Measurements from ENCODE around the gene SULT6B1.

Gene SULT6B1

DNA sequence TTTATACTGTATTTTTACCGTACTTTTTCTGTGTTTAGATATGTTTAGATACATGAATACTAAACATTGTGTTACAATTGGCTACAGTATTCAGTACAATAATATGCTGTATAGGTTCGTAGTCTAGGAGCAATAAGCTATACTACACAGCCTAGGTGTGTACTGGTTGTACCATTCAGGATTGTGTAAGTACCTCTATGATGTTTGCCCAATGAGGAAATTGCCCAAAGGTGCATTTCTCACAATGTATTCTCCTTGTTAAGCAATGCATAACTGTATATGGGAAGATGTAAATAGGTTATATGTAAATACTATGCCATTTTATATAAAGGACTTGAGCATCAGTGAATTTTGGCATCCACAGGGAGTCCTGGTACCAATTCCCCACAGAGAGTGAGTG lies 42.4 kb downstream of the SULT6B1 start:
- DNase-seq, result no peak

DNA sequence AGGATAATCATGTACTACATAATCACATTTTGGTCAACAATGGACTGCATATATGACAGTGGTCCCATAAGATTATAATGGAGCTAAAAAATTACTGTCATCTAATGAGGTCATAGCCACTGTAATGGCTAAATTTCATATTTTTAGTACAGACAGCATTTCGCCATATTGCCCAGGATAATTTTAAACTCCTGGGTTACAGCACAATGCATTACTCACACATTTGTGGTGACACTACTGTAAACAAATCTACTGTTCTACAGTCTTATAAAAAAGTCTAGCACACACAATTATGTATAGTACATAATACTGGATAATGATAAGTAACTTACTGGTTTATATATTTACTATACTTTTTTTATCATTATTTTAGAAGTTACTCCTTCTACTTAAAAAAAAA lies 44.5 kb downstream of the SULT6B1 start:
- peak; percentile 87 for DNase-seq

DNA sequence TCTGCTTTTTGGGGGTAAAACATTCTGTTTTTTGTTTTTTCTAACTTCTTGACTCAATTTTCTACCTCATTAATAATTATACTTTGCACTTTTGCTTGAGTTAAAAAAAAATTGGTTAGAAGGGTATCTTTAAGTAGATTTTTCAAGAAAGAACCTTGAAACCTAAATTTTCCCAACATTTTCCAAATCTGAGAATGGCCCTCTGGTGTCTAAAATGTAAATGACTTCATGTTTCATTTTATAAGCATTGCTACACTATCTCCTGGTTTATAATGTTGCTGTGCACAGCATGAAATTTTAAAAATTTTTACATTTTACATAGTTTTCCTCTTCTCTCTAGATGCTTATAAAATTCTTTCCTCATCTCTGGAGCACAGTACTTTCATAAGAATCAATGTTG lies 45.9 kb downstream of the SULT6B1 start:
- DNase-seq, result no peak

DNA sequence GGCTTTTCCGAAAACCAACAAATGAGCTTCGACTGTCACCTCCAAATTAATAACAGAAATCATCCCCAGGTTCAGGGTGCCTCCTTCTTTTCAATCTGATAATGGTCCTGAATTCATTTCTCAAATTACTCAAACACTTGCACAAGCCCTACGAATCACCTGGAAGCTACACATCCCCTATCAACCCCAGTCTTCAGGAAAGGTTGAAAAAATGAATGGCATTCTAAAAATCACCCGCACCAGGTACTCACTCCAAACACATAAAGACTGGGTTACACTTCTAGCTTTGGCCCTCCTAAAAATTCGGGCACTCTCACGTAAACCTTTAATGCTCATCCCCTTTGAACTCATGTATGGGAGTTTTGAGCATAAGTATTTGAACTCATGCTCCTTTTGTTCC lies 55.6 kb downstream of the SULT6B1 start:
- no peak for DNase-seq

DNA sequence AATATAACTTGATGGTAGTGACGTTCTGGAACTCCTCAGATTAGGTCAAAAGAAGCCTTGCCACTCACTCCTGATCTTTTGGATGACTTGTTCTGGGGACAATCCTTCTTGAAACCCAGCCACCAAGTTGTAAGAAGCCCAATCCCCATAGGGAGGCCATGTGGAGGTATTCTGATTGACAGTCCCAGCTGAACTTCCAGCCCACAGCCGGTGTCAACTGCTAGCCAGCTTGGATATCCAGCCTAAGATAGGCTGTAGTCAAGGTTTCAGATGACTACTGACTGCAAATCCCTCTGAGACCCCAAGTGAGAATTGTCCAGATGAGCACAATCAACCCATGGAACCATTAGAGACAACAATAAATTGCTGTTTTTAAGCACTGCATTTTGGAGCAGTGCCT lies 63.1 kb downstream of the SULT6B1 start:
- no peak for DNase-seq

DNA sequence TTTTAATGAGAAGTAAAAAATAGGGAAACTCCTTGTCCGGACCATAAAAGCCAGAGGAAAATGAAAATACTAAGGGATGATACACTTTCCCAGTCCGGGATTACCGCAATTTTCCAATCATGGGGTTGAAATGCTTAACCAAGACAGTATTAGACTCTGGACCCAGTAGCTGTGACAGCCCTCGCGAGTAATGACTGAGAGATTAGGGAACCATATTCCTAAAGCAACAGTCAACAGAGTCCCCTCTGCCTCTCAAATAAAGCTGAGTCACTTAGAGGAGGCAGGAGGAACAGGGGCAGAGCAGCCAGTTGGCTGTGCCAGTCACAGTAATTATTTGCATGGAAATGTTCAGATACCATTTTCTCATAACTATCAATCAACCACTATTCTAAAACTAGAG lies 69.3 kb downstream of the SULT6B1 start:
- DNase-seq, result no peak

All from HCEC 1CT (cell line).